PC-3 (cell line): ENCODE results near the gene MAPK1.
A peak's percentile ranks its signal among the peaks of the same experiment; 100 is the strongest.

Experiments
- CTCF ChIP-seq: fragments of 300-600 bp; sonication (generic); conservative IDR thresholded peaks from 2 replicates; pipeline ENCODE4 v1.5.1; 2017; ENCODE audit warnings: antibody characterized with exemption, low read depth, mild to moderate bottlenecking, low read length
- EZH2 ChIP-seq: fragments of 300-600 bp; sonication (generic); IDR thresholded peaks from one replicate; pipeline ENCODE4 v1.6.1; 2017; ENCODE audit warnings: antibody characterized with exemption, mild to moderate bottlenecking, low read length; ENCODE audit not compliant: unreplicated experiment
- EZH2phosphoT487 ChIP-seq: fragments of 300-600 bp; sonication (generic); IDR thresholded peaks from 2 replicates; pipeline ENCODE4 v1.6.1; 2018; ENCODE audit warnings: mild to moderate bottlenecking, antibody characterized with exemption, low read length, borderline replicate concordance

- TF ChIP-seq CTCF (peak; percentile 35), EZH2phosphoT487 (no peak), EZH2 (no peak)
Measured at GRCh38 chr22:21867528-21868266, at the start of gene MAPK1.
